Pericardium fibroblast (primary cell): ENCODE results near the gene WBP2NL. TPM values are rescaled to one million over a fixed set of nuclear protein-coding genes. Genes with fewer than 3 reads are reported as not detected.

Source experiments
- total RNA-seq: library from RNA; depleted of rRNA; stranded (reverse); fragments of >200 nt; gene quantifications from 2 replicates; pipeline ENCODE4 v1.2.3, GENCODE V29; 2015

WBP2NL gene
- not detected in 2 replicates for total RNA-seq

GRCh38 chr22:41998361-41999261 lies at the start of gene WBP2NL:
TSS of gene WBP2NL (plus strand) at chr22:41998788. CDS start at chr22:41998819, 31 bp downstream.

GRCh38 chr22:41951898-41952474 lies 46.6 kb upstream of the WBP2NL start, which contains the start of gene SMIM45:
TSS of gene SMIM45 (plus strand) at chr22:41952150.

DNA sequence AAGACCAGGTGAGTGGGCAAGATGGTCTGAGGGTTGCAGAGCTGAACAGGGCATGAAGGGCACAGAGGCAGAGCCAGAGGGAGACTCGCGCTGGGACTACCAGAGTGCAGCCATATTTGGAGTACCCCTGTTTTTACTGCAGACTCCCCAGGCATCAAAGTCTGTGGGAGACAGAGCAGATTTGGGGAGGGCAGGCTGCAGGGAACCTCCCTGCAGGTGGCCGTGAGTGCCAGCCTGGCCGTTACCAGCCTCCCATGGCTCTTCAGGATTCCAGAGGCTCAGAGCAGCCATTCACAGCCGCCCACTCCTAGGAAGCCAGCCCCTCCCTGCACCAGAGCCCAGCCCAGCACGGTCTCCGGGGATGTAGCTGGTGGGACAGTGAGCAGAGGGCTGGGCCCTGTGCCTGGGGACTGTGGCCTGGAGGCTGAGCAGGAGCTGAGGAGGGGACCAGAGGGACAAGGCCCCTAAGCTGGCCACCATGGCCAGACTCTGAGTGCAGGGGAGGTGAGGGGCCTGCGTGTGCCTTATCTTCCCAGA lies 29.4 kb upstream of the WBP2NL start, which contains the start of gene SEPTIN3:
TSS of gene SEPTIN3 (plus strand) at position 334 of the 537 bp plus-strand sequence. CDS start 2,050 bp downstream, outside the sequence.

DNA sequence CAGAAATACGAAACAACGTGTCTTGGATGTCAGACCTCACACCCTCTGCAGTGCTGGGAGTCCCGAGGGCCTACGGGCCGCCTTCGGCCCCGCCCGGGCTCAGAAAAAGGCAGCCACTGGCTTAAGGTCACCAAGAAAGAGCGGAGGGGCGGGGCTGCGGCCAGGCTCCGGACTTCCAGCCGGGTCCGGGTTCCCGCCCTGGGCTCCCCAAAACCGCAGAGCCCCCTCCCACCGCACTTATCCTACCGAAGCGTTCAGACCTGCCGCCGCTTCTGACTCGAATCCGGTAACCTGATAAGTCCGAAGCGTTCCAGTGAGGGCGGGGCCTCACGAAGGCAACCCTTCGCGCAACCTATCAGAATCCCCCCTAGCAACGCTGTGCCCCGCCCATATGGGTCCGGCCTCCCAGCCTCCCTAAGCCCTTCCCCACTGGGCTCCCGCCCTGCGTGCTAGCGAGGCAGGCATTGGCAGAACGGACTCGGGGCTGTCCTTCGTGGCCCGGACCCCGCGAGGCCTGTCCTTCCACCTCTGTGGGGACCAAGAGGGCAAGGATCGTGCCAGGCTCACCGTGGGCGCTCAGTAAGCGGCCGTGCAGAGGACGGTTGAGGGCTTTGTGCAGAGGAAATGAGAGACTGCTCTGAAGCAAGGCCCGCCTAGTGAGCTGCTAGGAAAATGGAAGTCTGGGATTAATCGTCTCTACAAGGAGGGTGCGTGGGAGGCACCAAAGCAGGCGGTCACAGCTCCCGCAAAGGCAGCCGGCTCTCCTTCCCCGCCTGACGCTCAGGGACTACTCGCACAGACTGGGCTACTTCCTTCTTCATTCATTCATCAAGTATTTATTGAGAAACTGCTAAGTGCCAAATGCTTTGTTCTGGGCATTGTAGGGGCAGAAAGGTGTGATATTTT lies 72.2 kb downstream of the WBP2NL start, which contains the start of gene NAGA:
TSS of gene NAGA (minus strand) at position 296 of the 906 bp plus-strand sequence. CDS start 515 bp downstream, outside the sequence.

GRCh38 chr22:42074132-42074811 lies 75.7 kb downstream of the WBP2NL start, which contains the start of gene PHETA2:
TSS of gene PHETA2 (plus strand) at chr22:42074248. CDS start at chr22:42077294, 3,046 bp downstream.

Other genes starting within 250 kb of the WBP2NL start
- gene CCDC134, start 198.1 kb upstream of the WBP2NL start, total RNA-seq = 3.3 and 4.0 TPM in 2 replicates
- 70.2 and 76.8 TPM in 2 replicates for gene SREBF2, start 165.7 kb upstream of the WBP2NL start, total RNA-seq
- gene SHISA8, start 83.7 kb upstream of the WBP2NL start, total RNA-seq = not detected in 2 replicates
- not detected in 2 replicates for gene TNFRSF13C, start 72.0 kb upstream of the WBP2NL start, total RNA-seq
- gene CENPM, start 51.6 kb upstream of the WBP2NL start, total RNA-seq = 1.2 and 2.6 TPM in 2 replicates
- 0.35 TPM in 1 of 2 replicates, not detected in the other for gene SEPTIN3, start 29.3 kb upstream of the WBP2NL start, total RNA-seq
- 16.1 and 31.2 TPM in 2 replicates for gene NAGA, start 72.0 kb downstream of the WBP2NL start, total RNA-seq
- 14.6 and 25.0 TPM in 2 replicates for gene PHETA2, start 75.5 kb downstream of the WBP2NL start, total RNA-seq
- gene SMDT1, start 80.9 kb downstream of the WBP2NL start, total RNA-seq = 2.6 and 3.5 TPM in 2 replicates
- 38.6 and 61.8 TPM in 2 replicates for gene NDUFA6, start 92.0 kb downstream of the WBP2NL start, total RNA-seq
- gene CYP2D6, start 132.0 kb downstream of the WBP2NL start, total RNA-seq = 2.3 TPM in 1 of 2 replicates, not detected in the other